Progenitor cell of endocrine pancreas (in vitro differentiated cells): ENCODE results near the gene ZNF785. TPM values are rescaled to one million over a fixed set of nuclear protein-coding genes. Genes with fewer than 3 reads are reported as not detected.

Experiments
- DNase-seq: peaks from one replicate; pipeline ENCODE4 v3.0.0; 2021; ENCODE audit warnings: low spot score; ENCODE audit not compliant: unreplicated experiment
- H3K27ac Mint-ChIP-seq: 2 replicates; pipeline ENCODE4 v1.8.0; 2021; ENCODE audit warnings: mild to moderate bottlenecking, moderate library complexity, mixed read lengths
- H3K27me3 Mint-ChIP-seq: 2 replicates; pipeline ENCODE4 v1.8.0; 2021; ENCODE audit warnings: mixed read lengths
- H3K36me3 Mint-ChIP-seq: 2 replicates; pipeline ENCODE4 v1.8.0; 2022; ENCODE audit warnings: mixed read lengths; ENCODE audit not compliant: insufficient read depth
- H3K4me1 Mint-ChIP-seq: 2 replicates; pipeline ENCODE4 v1.8.0; 2021; ENCODE audit warnings: low read depth, mixed read lengths
- H3K4me3 Mint-ChIP-seq: 2 replicates; pipeline ENCODE4 v1.8.0; 2021; ENCODE audit warnings: low read depth, mild to moderate bottlenecking, moderate library complexity, mixed read lengths
- H3K9me3 Mint-ChIP-seq: 2 replicates; pipeline ENCODE4 v1.8.0; 2021; ENCODE audit warnings: low read depth, mixed read lengths
- CTCF ChIP-seq: fragments of 200-600 bp; sonication (generic); IDR thresholded peaks from one replicate; pipeline ENCODE4 v1.5.0; 2021; ENCODE audit warnings: antibody characterized with exemption, mild to moderate bottlenecking; ENCODE audit not compliant: unreplicated experiment
- total RNA-seq: library from RNA; stranded (reverse); gene quantifications from 2 replicates; pipeline ENCODE4 v1.2.1, GENCODE V29; 2021

ZNF785 gene
- total RNA-seq, 1 donor from 2014 or later = 50.0 TPM

- Mint-ChIP-seq H3K9me3 (no peaks in the 10 kb centered on the region), H3K4me1 (peaks cover 28% of the 10 kb centered on the region), H3K4me3 (no peak overlapping the region), H3K27ac (peak overlapping the region; percentile 90), H3K27me3 (no peaks in the 10 kb centered on the region), H3K36me3 (no peaks in the 10 kb centered on the region)
- no peak for TF ChIP-seq CTCF
- DNase-seq = no peak
These were observed 17.4 kb downstream of the ZNF785 start for GRCh38 chr16:30567991-30568638.

GRCh38 chr16:30567160-30567990, 18.1 kb downstream of the ZNF785 start:
- H3K36me3 Mint-ChIP-seq = no peaks in the 10 kb centered on the region
- no peaks in the 10 kb centered on the region for H3K9me3 Mint-ChIP-seq
- H3K4me1 Mint-ChIP-seq = peaks cover 28% of the 10 kb centered on the region
- H3K27ac Mint-ChIP-seq = peak overlapping the region; percentile 90
- H3K4me3 Mint-ChIP-seq = no peak overlapping the region
- H3K27me3 Mint-ChIP-seq = no peaks in the 10 kb centered on the region
- no peak for TF ChIP-seq CTCF
- DNase-seq = no peak

- DNase-seq = no peak
- H3K36me3 Mint-ChIP-seq = no peaks in the 10 kb centered on the region
- no peaks in the 10 kb centered on the region for H3K9me3 Mint-ChIP-seq
- no peaks in the 10 kb centered on the region for H3K27me3 Mint-ChIP-seq
- no peak for TF ChIP-seq CTCF
- peaks cover 24% of the 10 kb centered on the region for H3K4me1 Mint-ChIP-seq
- no peak overlapping the region for H3K4me3 Mint-ChIP-seq
- no peak overlapping the region for H3K27ac Mint-ChIP-seq
These were observed 19.0 kb downstream of the ZNF785 start for GRCh38 chr16:30566531-30566930.

- Mint-ChIP-seq H3K9me3 (no peaks in the 10 kb centered on the region), H3K4me3 (no peak overlapping the region), H3K4me1 (peaks cover 23% of the 10 kb centered on the region), H3K36me3 (peaks cover 1% of the 10 kb centered on the region), H3K27me3 (peaks cover 2% of the 10 kb centered on the region), H3K27ac (peak overlapping the region; percentile 52)
- no peak for DNase-seq
- TF ChIP-seq CTCF = no peak
These were observed 19.5 kb downstream of the ZNF785 start for GRCh38 chr16:30565984-30566383.

GRCh38 chr16:30565526-30565925, 20.0 kb downstream of the ZNF785 start:
- no peaks in the 10 kb centered on the region for H3K9me3 Mint-ChIP-seq
- H3K36me3 Mint-ChIP-seq = peaks cover 2% of the 10 kb centered on the region
- H3K27ac Mint-ChIP-seq = peak overlapping the region; percentile 67
- H3K4me3 Mint-ChIP-seq = no peak overlapping the region
- peaks cover 3% of the 10 kb centered on the region for H3K27me3 Mint-ChIP-seq
- DNase-seq = no peak
- peaks cover 21% of the 10 kb centered on the region for H3K4me1 Mint-ChIP-seq
- no peak for TF ChIP-seq CTCF
